Ureter (tissue), 1 donor: ENCODE data around the gene RALGAPA1. TPM values are rescaled to one million over a fixed set of nuclear protein-coding genes. Genes with fewer than 3 reads are reported as not detected.

ENCODE experiments used
- total RNA-seq: library from RNA; stranded (reverse); gene quantifications from one replicate; pipeline ENCODE4 v1.2.4, GENCODE V29; 2023
- donor health status: DM: yes; HTN: yes; CAD: no.

The RALGAPA1 gene
- total RNA-seq, 1 donor from 2014 or later = 100 TPM

Other genes starting within 250 kb of the RALGAPA1 start
- gene BRMS1L, start 17.0 kb upstream of the RALGAPA1 start, total RNA-seq = 7.3 TPM